CD14-positive monocyte (primary cell): ENCODE measurements around the gene TNKS1BP1. TPM values are rescaled to one million over a fixed set of nuclear protein-coding genes. Genes with fewer than 3 reads are reported as not detected.

Source experiments
- DNase-seq, 3 donors: peaks; one replicate each; pipeline ENCODE4 v3.0.0-alpha.2; 2011 to 2022
- H2AFZ ChIP-seq: 2 replicates; pipeline ENCODE4 v1.6.0; 2012; ENCODE audit warnings: mild to moderate bottlenecking, low read depth, low read length, inconsistent platforms; ENCODE audit not compliant: insufficient read depth, poor library complexity, severe bottlenecking
- H3K27ac ChIP-seq, 2 donors: 1 replicate in 1 of 2; 2 replicates in 1 of 2; pipeline ENCODE4 v1.5.1; 2012 to 2013; ENCODE audit warnings: low read length in 2 of 2, control low read depth in 1 of 2, inconsistent platforms in 1 of 2, low read depth in 1 of 2, mild to moderate bottlenecking in 1 of 2
- H3K27me3 ChIP-seq, 2 donors: one replicate each; pipeline versions ENCODE4 v1.6.0 to v1.6.1; 2011 to 2013; ENCODE audit warnings: low read length in 2 of 2; ENCODE audit not compliant: control insufficient read depth in 2 of 2, insufficient read depth in 2 of 2
- H3K36me3 ChIP-seq, 2 donors: replicated peaks in 1 of 2; 1 replicate in 1 of 2; 2 replicates in 1 of 2; pipeline versions ENCODE4 v1.5.1 to v1.6.1; 2012 to 2013; ENCODE audit warnings: low read length in 2 of 2, control low read depth in 1 of 2, inconsistent platforms in 1 of 2, mild to moderate bottlenecking in 1 of 2; ENCODE audit not compliant: insufficient read depth in 2 of 2, control insufficient read depth in 1 of 2
- H3K4me1 ChIP-seq, 2 donors: 1 replicate in 1 of 2; 2 replicates in 1 of 2; pipeline versions ENCODE4 v1.5.1 to v1.6.1; 2012 to 2013; ENCODE audit warnings: low read length in 2 of 2, control low read depth in 1 of 2, inconsistent platforms in 1 of 2, mild to moderate bottlenecking in 1 of 2, moderate library complexity in 1 of 2; ENCODE audit not compliant: insufficient read depth in 2 of 2, control insufficient read depth in 1 of 2
- H3K4me2 ChIP-seq: replicated peaks from 2 replicates; pipeline ENCODE3; 2012; ENCODE audit warnings: low read length, moderate library complexity, mild to moderate bottlenecking; ENCODE audit not compliant: poor library complexity, severe bottlenecking; ENCODE audit errors: extremely low read depth
- H3K4me3 ChIP-seq, 3 experiments: fragments of 200-600 bp in 1 of 3; sonication (generic) in 1 of 3; replicated peaks in 1 of 3; 1 replicate in 2 of 3; 2 replicates in 1 of 3; pipeline ENCODE4 v1.5.1; 2011 to 2013; ENCODE audit warnings: low read length in 3 of 3, mild to moderate bottlenecking in 3 of 3, control low read depth in 2 of 3, low read depth in 2 of 3, inconsistent platforms in 1 of 3, moderate library complexity in 1 of 3
- H3K79me2 ChIP-seq: 2 replicates; pipeline ENCODE4 v1.6.0; 2012; ENCODE audit warnings: mild to moderate bottlenecking, control low read depth, inconsistent platforms, low read length, moderate library complexity; ENCODE audit not compliant: insufficient read depth
- H3K9ac ChIP-seq: 2 replicates; pipeline ENCODE4 v1.6.0; 2017; ENCODE audit warnings: low read length, mild to moderate bottlenecking; ENCODE audit not compliant: insufficient read depth, poor library complexity, severe bottlenecking
- H3K9me3 ChIP-seq, 2 donors: replicated peaks in 1 of 2; 1 replicate in 1 of 2; 2 replicates in 1 of 2; pipeline versions ENCODE4 v1.5.1 to v1.6.1; 2012 to 2013; ENCODE audit warnings: low read length in 2 of 2, control low read depth in 1 of 2; ENCODE audit not compliant: control insufficient read depth in 1 of 2, insufficient read depth in 1 of 2
- H4K20me1 ChIP-seq: 2 replicates; pipeline ENCODE4 v1.6.0; 2012; ENCODE audit warnings: mild to moderate bottlenecking, low read length, control low read depth, moderate library complexity; ENCODE audit not compliant: insufficient read depth
- H3K27ac Mint-ChIP-seq, 7 donors: one replicate each; pipeline ENCODE4 v1.8.0; 2020; ENCODE audit warnings: mild to moderate bottlenecking in 7 of 7, mixed read lengths in 7 of 7, moderate library complexity in 6 of 7, inconsistent platforms in 2 of 7
- H3K27me3 Mint-ChIP-seq, 3 donors: one replicate each; pipeline ENCODE4 v1.8.0; 2021 to 2022; ENCODE audit warnings: low read depth in 3 of 3, mild to moderate bottlenecking in 3 of 3, mixed read lengths in 3 of 3, moderate library complexity in 3 of 3, inconsistent platforms in 1 of 3
- H3K36me3 Mint-ChIP-seq, 2 donors: one replicate each; pipeline ENCODE4 v1.8.0; 2020; ENCODE audit warnings: mixed read lengths in 2 of 2, inconsistent platforms in 1 of 2, mild to moderate bottlenecking in 1 of 2
- H3K4me1 Mint-ChIP-seq: one replicate; pipeline ENCODE4 v1.8.0; 2020; ENCODE audit warnings: mild to moderate bottlenecking, mixed read lengths
- H3K4me3 Mint-ChIP-seq, 2 donors: one replicate each; pipeline ENCODE4 v1.8.0; 2020; ENCODE audit warnings: mild to moderate bottlenecking in 2 of 2, mixed read lengths in 2 of 2, moderate library complexity in 1 of 2
- H3K9me3 Mint-ChIP-seq, 7 donors: one replicate each; pipeline ENCODE4 v1.8.0; 2020 to 2022; ENCODE audit warnings: mixed read lengths in 7 of 7, mild to moderate bottlenecking in 6 of 7, moderate library complexity in 6 of 7, inconsistent platforms in 2 of 7
- CTCF ChIP-seq: fragments of 200-600 bp; IDR thresholded peaks from one replicate; pipeline ENCODE4 v1.8.0; 2022; ENCODE audit warnings: antibody characterized with exemption, mild to moderate bottlenecking
- WGBS: methylation state at CpG from one replicate; pipeline ENCODE4 v1.1.5; 2013; ENCODE audit warnings: missing lambda C conversion rate; ENCODE audit not compliant: insufficient coverage; 5-methylcytosine and 5-hydroxymethylcytosine counted together
- intact Hi-C, 2 donors: fragments of 100-400 bp; cut with micrococcal nuclease; formaldehyde crosslinking; loops; one replicate each; pipeline versions ENCODE4 v1.15.0 to v1.15.1; 2023
- polyA plus RNA-seq, 3 donors: library from polyadenylated mRNA; depleted of rRNA in 1 of 3; unstranded in 2 of 3; stranded (reverse) in 1 of 3; fragments of 300-500 nt in 2 of 3; fragments of >200 nt in 1 of 3; fragmentation: Illumina TruSeq in 2 of 3; gene quantifications; 1 replicate in 2 of 3; 2 replicates in 1 of 3; pipeline ENCODE4 v1.2.3, GENCODE V29; 2012 to 2021

TNKS1BP1 gene
- polyA plus RNA-seq, 3 donors = 0.29 to 1.2 (median 0.50) TPM

GRCh38 chr11:57336111-57336666 lies 11.4 kb upstream of the TNKS1BP1 start:
- H3K4me1 Mint-ChIP-seq = peaks cover 26% of the 10 kb centered on the region
- DNase-seq = no peak
- Histone ChIP-seq H3K27ac (peak overlapping the region; percentile 38 to 79), H4K20me1 (no peaks in the 10 kb centered on the region), H3K27me3 (no peaks in the 10 kb centered on the region), H3K9ac (peak overlapping the region; percentile 83), H3K4me1 (peaks cover 18 to 23% of the 10 kb centered on the region in 2 donors), H3K9me3 (no peaks in the 10 kb centered on the region), H3K4me2 (peak overlapping the region; percentile 80), H2AFZ (peak overlapping the region; percentile 87), H3K79me2 (peaks cover 28% of the 10 kb centered on the region), H3K36me3 (peaks cover 21 to 27% of the 10 kb centered on the region in 2 donors), H3K4me3 (peak overlapping the region; percentile 74 to 88 (median 80))
- H3K36me3 Mint-ChIP-seq = peaks cover 26 to 27% of the 10 kb centered on the region in 2 donors
- H3K4me3 Mint-ChIP-seq = peak overlapping the region; percentile 93 to 98
- H3K9me3 Mint-ChIP-seq = peaks cover 0 to 2% (median 0%) of the 10 kb centered on the region in 7 donors
- no peak for TF ChIP-seq CTCF
- intact Hi-C loops = no loop called here
- H3K27ac Mint-ChIP-seq = peak overlapping the region; percentile 87 to 96 (median 90)
- peaks cover 7 to 11% (median 8%) of the 10 kb centered on the region in 3 donors for H3K27me3 Mint-ChIP-seq
- 13% methylated on average over 5 of the region's 12 CpGs for WGBS

GRCh38 chr11:57335343-57336110 lies 10.8 kb upstream of the TNKS1BP1 start, which contains the start of gene SSRP1:
TSS of gene SSRP1 (minus strand) at chr11:57335892. CDS start at chr11:57335121, 771 bp downstream.
- peaks cover 0 to 2% (median 0%) of the 10 kb centered on the region in 7 donors for H3K9me3 Mint-ChIP-seq
- Histone ChIP-seq H2AFZ (peak within 1 kb of the TSS; percentile 87), H3K79me2 (peaks cover 28% of the 10 kb centered on the region), H3K27ac (peak within 1 kb of the TSS; percentile 38 to 79), H3K36me3 (peaks cover 27 to 34% of the 10 kb centered on the region in 2 donors), H3K9me3 (no peaks in the 10 kb centered on the region), H3K9ac (peak within 1 kb of the TSS; percentile 83), H3K4me3 (peak within 1 kb of the TSS; percentile 74 to 88 (median 80)), H3K27me3 (no peaks in the 10 kb centered on the region), H4K20me1 (no peaks in the 10 kb centered on the region), H3K4me1 (peaks cover 18 to 23% of the 10 kb centered on the region in 2 donors), H3K4me2 (peak within 1 kb of the TSS; percentile 80)
- peaks cover 33 to 34% of the 10 kb centered on the region in 2 donors for H3K36me3 Mint-ChIP-seq
- WGBS = under 1% methylated on average over 34 of the region's 69 CpGs
- peak within 1 kb of the TSS; percentile 87 to 96 (median 90) for H3K27ac Mint-ChIP-seq
- peak within 1 kb of the TSS; percentile 93 to 98 for H3K4me3 Mint-ChIP-seq
- peaks cover 4 to 9% (median 7%) of the 10 kb centered on the region in 3 donors for H3K27me3 Mint-ChIP-seq
- H3K4me1 Mint-ChIP-seq = peaks cover 26% of the 10 kb centered on the region
- peak; percentile 76 to 78 (median 78) for DNase-seq
- intact Hi-C loops = no loop called here
- no peak for TF ChIP-seq CTCF
